ENCODE measurements around the gene MAVS. TPM values are rescaled to one million over a fixed set of nuclear protein-coding genes. Genes with fewer than 3 reads are reported as not detected.

Gene MAVS
- total and polyA plus RNA-seq, 9 of the 15 experiments (the other 6 are each of a cell fraction or from before 2014, with no cell fraction given): 1.6 to 22.0 (median 11.3) TPM

DNA sequence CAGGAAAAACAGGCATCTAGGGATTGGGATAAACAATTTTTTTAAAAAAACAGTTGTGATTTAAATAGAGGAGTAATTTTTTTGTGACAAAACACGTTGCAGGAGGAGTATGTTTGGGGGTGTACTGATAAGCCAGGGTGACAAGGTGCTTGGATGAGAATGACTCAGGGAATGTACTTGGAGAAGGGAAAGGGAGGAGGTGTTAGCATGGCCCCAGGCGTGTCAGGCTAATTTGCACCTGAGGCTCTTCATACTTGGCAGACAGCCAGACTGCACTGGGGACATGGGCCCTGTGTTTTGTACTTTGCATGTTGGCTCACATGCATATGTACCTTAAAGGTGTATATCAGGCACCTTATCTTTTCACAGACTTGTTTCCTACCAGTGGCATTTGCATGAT is 65.3 kb downstream of the MAVS start (continued):
- TF ChIP-seq EP300 (IDR thresholded peaks at IDR 0.05; ENCODE audit: low read length): peak; percentile 19; the same call in 1 of the 2 replicates

- in situ Hi-C loops (cut with MboI): no loop called here
- CTCF ChIA-PET (ENCODE audit: low intra/inter-chr PET ratio): no interaction called here
- intact Hi-C loops (cut with micrococcal nuclease): no loop called here
- TF ChIP-seq EHMT2 (IDR thresholded peaks at IDR 0.05): no peak
- no peak for TF ChIP-seq IRF1 (CRISPR knock-in tag; IDR thresholded peaks at IDR 0.05; ENCODE audit: borderline replicate concordance)
- no peak for TF ChIP-seq SPI1 (IDR thresholded peaks at IDR 0.05; ENCODE audit: borderline replicate concordance, low read depth, low read length)
- TF ChIP-seq SAP30 (IDR thresholded peaks at IDR 0.05; ENCODE audit: borderline replicate concordance, insufficient read depth, low read depth, low read length, poor library complexity, severe bottlenecking): no peak
- TF ChIP-seq ETV6 (IDR thresholded peaks at IDR 0.05; ENCODE audit: borderline replicate concordance in 1 of 2, low read depth in 2 of 2, low read length in 1 of 2): no peak
- no peak for TF ChIP-seq ETV6 (CRISPR knock-in tag; IDR thresholded peaks at IDR 0.05; ENCODE audit: borderline replicate concordance)
- no peak for TF ChIP-seq JUN (IDR thresholded peaks at IDR 0.05; ENCODE audit: borderline replicate concordance, low read depth, low read length)
- TF ChIP-seq JUN (CRISPR knock-in tag; IDR thresholded peaks at IDR 0.05; ENCODE audit: borderline replicate concordance): no peak
- no peak for TF ChIP-seq RNF219 (CRISPR knock-in tag; IDR thresholded peaks at IDR 0.05)
- TF ChIP-seq ARID2 (IDR thresholded peaks at IDR 0.05): no peak
- no peak for TF ChIP-seq ZNF274 (IDR thresholded peaks at IDR 0.05; ENCODE audit: borderline replicate concordance, low read depth, low read length)
- TF ChIP-seq ZBED1 (IDR thresholded peaks at IDR 0.05): no peak
- TF ChIP-seq ZKSCAN1 (IDR thresholded peaks at IDR 0.05; ENCODE audit: low read depth, low read length): no peak
- no peak for TF ChIP-seq NBN (IDR thresholded peaks at IDR 0.05; ENCODE audit: low read depth)
- no peak for TF ChIP-seq NFIX (CRISPR knock-in tag; IDR thresholded peaks at IDR 0.05; ENCODE audit: low read depth)
- TF ChIP-seq ZNF507 (tag; conservative IDR thresholded peaks at IDR 0.05): no peak
- TF ChIP-seq FOXP1 (CRISPR knock-in tag; IDR thresholded peaks at IDR 0.05): no peak
- TF ChIP-seq TBP (optimal IDR thresholded peaks at IDR 0.05; ENCODE audit: low read depth, low read length): no peak
- TF ChIP-seq ZNF589 (CRISPR knock-in tag; IDR thresholded peaks at IDR 0.05; ENCODE audit: low read depth): no peak
These were observed 67.8 kb downstream of the MAVS start for GRCh38 chr20:3914446-3914845.

More at GRCh38 chr20:3914446-3914845, 67.8 kb downstream of the MAVS start:
- DNase-seq (ENCODE audit: extremely low read depth in 1 of 4, low spot score in 3 of 4): no peak
- H3K79me2 ChIP-seq (ENCODE audit: control insufficient read depth, insufficient read depth, low read length): peaks cover 87% of the 10 kb centered on the region
- no peak overlapping the region for H3K4me2 ChIP-seq (ENCODE audit: insufficient read depth, low read length)
- no peak overlapping the region for H3K9ac ChIP-seq (ENCODE audit: insufficient read depth in 1 of 2, low read depth in 2 of 2, low read length in 2 of 2)
- FAIRE-seq: no peak
- ATAC-seq: no peak
- POLR2A ChIA-PET: no interaction called here
- H3K4me3 ChIP-seq: no peak overlapping the region
- no peak overlapping the region for H2AFZ ChIP-seq (ENCODE audit: low read depth, low read length)
- H3K9me1 ChIP-seq (ENCODE audit: control insufficient read depth, insufficient read depth, low read length): no peaks in the 10 kb centered on the region
- no TSS peak for BruUV-seq (replicated peaks)
- no peaks in the 10 kb centered on the region for H3K9me3 ChIP-seq (replicated peaks; ENCODE audit: control insufficient read depth, insufficient read depth, low read depth, low read length)
- WGBS (ENCODE audit: insufficient coverage, low coverage, missing lambda C conversion rate): 89% methylated on average over 2 of the region's 2 CpGs
- peaks cover 87% of the 10 kb centered on the region for H3K36me3 ChIP-seq (ENCODE audit: control insufficient read depth, insufficient read depth, low read length)
- peaks cover 20 to 23% of the 10 kb centered on the region in 2 experiments; a peak in 4 of 5 replicates for H3K4me1 ChIP-seq (replicated peaks in 1 of 2; ENCODE audit: control insufficient read depth in 2 of 2, insufficient read depth in 2 of 2, low read length in 2 of 2)
- no peaks in the 10 kb centered on the region for H3K27me3 ChIP-seq (ENCODE audit: control insufficient read depth in 2 of 2, insufficient read depth in 2 of 2, low read length in 2 of 2)
- peaks cover 20% of the 10 kb centered on the region for H4K20me1 ChIP-seq (replicated peaks; ENCODE audit: control insufficient read depth, insufficient read depth, low read length)
- H3K27ac ChIP-seq (ENCODE audit: extremely low read depth, low read depth, low read length): peak overlapping the region; percentile 36; the same call in 1 of the 3 replicates
